H9 (cell line): ENCODE results near the gene JMJD8. TPM values are rescaled to one million over a fixed set of nuclear protein-coding genes. Genes with fewer than 3 reads are reported as not detected.

Experiments
- DNase-seq: peaks from one replicate; pipeline ENCODE4 v3.0.0-alpha.2; 2017
- H2AFZ ChIP-seq: one replicate; pipeline ENCODE4 v1.6.1; 2013; ENCODE audit warnings: mild to moderate bottlenecking, low read length, control low read depth, moderate library complexity
- H2AK5ac ChIP-seq: 2 replicates; pipeline ENCODE4 v1.6.1; 2013; ENCODE audit warnings: low read length, control low read depth, mixed read lengths; ENCODE audit not compliant: insufficient read length
- H2BK120ac ChIP-seq: one replicate; pipeline ENCODE4 v1.6.1; 2013; ENCODE audit warnings: low read depth, mild to moderate bottlenecking, low read length, control low read depth, inconsistent platforms; ENCODE audit not compliant: poor library complexity, severe bottlenecking
- H2BK12ac ChIP-seq: 2 replicates; pipeline ENCODE4 v1.6.1; 2013; ENCODE audit warnings: low read length, control low read depth, mixed read lengths, low read depth; ENCODE audit not compliant: insufficient read length
- H2BK15ac ChIP-seq: 2 replicates; pipeline ENCODE4 v1.6.1; 2013; ENCODE audit warnings: low read depth, low read length, control low read depth
- H2BK20ac ChIP-seq: one replicate; pipeline ENCODE4 v1.6.1; 2013; ENCODE audit warnings: low read depth, mild to moderate bottlenecking, low read length, control low read depth, inconsistent platforms; ENCODE audit not compliant: poor library complexity, severe bottlenecking
- H2BK5ac ChIP-seq: 2 replicates; pipeline ENCODE4 v1.6.1; 2013; ENCODE audit warnings: low read length, control low read depth, mixed read lengths; ENCODE audit not compliant: insufficient read length
- H3K14ac ChIP-seq: 2 replicates; pipeline ENCODE4 v1.6.1; 2013; ENCODE audit warnings: low read length, control low read depth; ENCODE audit not compliant: insufficient read depth
- H3K18ac ChIP-seq: 2 replicates; pipeline ENCODE4 v1.6.1; 2013; ENCODE audit warnings: low read depth, mild to moderate bottlenecking, mixed read lengths, low read length, control low read depth; ENCODE audit not compliant: insufficient read length
- H3K23ac ChIP-seq: 2 replicates; pipeline ENCODE4 v1.6.1; 2013; ENCODE audit warnings: low read length, control low read depth, mixed read lengths, low read depth; ENCODE audit not compliant: insufficient read length
- H3K23me2 ChIP-seq: 2 replicates; pipeline ENCODE4 v1.6.1; 2013; ENCODE audit warnings: low read depth, mild to moderate bottlenecking, mixed read lengths, low read length, control low read depth; ENCODE audit not compliant: insufficient read length, poor library complexity, severe bottlenecking
- H3K27ac ChIP-seq: 2 replicates; pipeline ENCODE4 v1.5.1; 2013; ENCODE audit warnings: low read length, control low read depth, mixed read lengths, low read depth; ENCODE audit not compliant: insufficient read length
- H3K27me3 ChIP-seq: 2 replicates; pipeline ENCODE4 v1.6.1; 2013; ENCODE audit warnings: low read length, control low read depth, inconsistent platforms; ENCODE audit not compliant: insufficient read depth
- H3K4ac ChIP-seq: 2 replicates; pipeline ENCODE4 v1.6.1; 2013; ENCODE audit warnings: low read depth, mild to moderate bottlenecking, control low read depth, inconsistent platforms, low read length, moderate library complexity
- H3K4me1 ChIP-seq: 2 replicates; pipeline ENCODE4 v1.6.1; 2013; ENCODE audit warnings: low read length, control low read depth, inconsistent platforms; ENCODE audit not compliant: insufficient read depth
- H3K4me2 ChIP-seq: 2 replicates; pipeline ENCODE4 v1.6.1; 2013; ENCODE audit warnings: low read length, control low read depth, mixed read lengths; ENCODE audit not compliant: insufficient read length, insufficient read depth
- H3K56ac ChIP-seq: 2 replicates; pipeline ENCODE4 v1.6.1; 2013; ENCODE audit warnings: low read depth, mild to moderate bottlenecking, mixed read lengths, low read length, control low read depth; ENCODE audit not compliant: insufficient read length
- H3K79me1 ChIP-seq: 2 replicates; pipeline ENCODE4 v1.6.1; 2013; ENCODE audit warnings: low read depth, mild to moderate bottlenecking, moderate library complexity, low read length, control low read depth, inconsistent platforms; ENCODE audit not compliant: insufficient read depth, poor library complexity, severe bottlenecking
- H3K79me2 ChIP-seq: 2 replicates; pipeline ENCODE4 v1.6.1; 2013; ENCODE audit warnings: low read length, control low read depth, inconsistent platforms; ENCODE audit not compliant: insufficient read depth
- H3K9ac ChIP-seq: 2 replicates; pipeline ENCODE4 v1.6.1; 2013; ENCODE audit warnings: low read length, control low read depth, mixed read lengths; ENCODE audit not compliant: insufficient read length; ENCODE audit errors: extremely low read depth
- H3K9me3 ChIP-seq: one replicate; pipeline ENCODE4 v1.6.1; 2013; ENCODE audit warnings: low read depth, low read length, inconsistent platforms; ENCODE audit not compliant: control insufficient read depth
- H3T11ph ChIP-seq: one replicate; pipeline ENCODE4 v1.6.1; 2013; ENCODE audit warnings: mild to moderate bottlenecking, low read length, control low read depth, inconsistent platforms
- H4K20me1 ChIP-seq: one replicate; pipeline ENCODE4 v1.6.1; 2013; ENCODE audit not compliant: control insufficient read depth, insufficient read length, insufficient read depth
- H4K5ac ChIP-seq: 2 replicates; pipeline ENCODE4 v1.6.1; 2013; ENCODE audit warnings: low read depth, mild to moderate bottlenecking, mixed read lengths, low read length, control low read depth; ENCODE audit not compliant: insufficient read length
- H4K8ac ChIP-seq: replicated peaks from 2 replicates; pipeline ENCODE4 v1.6.1; 2013; ENCODE audit warnings: low read length, control low read depth, mixed read lengths, low read depth; ENCODE audit not compliant: insufficient read length
- H4K91ac ChIP-seq: 2 replicates; pipeline ENCODE4 v1.6.1; 2013; ENCODE audit warnings: low read depth, mild to moderate bottlenecking, moderate library complexity, mixed read lengths, low read length, control low read depth; ENCODE audit not compliant: insufficient read length
- H3K27ac Mint-ChIP-seq, 3 experiments: 2 replicates in 2 of 3; 3 replicates in 1 of 3; pipeline ENCODE4 v1.8.0; 2020 to 2021; ENCODE audit warnings: mixed read lengths in 3 of 3, mild to moderate bottlenecking in 1 of 3, moderate library complexity in 1 of 3
- H3K27me3 Mint-ChIP-seq: 2 replicates; pipeline ENCODE4 v1.8.0; 2021; ENCODE audit warnings: low read depth, mild to moderate bottlenecking, moderate library complexity, mixed read lengths
- H3K36me3 Mint-ChIP-seq, 3 experiments: 2 replicates in 2 of 3; 3 replicates in 1 of 3; pipeline ENCODE4 v1.8.0; 2020 to 2021; ENCODE audit warnings: low read depth in 3 of 3, mixed read lengths in 3 of 3; ENCODE audit not compliant: insufficient read depth in 1 of 3
- H3K4me1 Mint-ChIP-seq, 2 experiments: 2 replicates each; pipeline ENCODE4 v1.8.0; 2020; ENCODE audit warnings: mixed read lengths in 2 of 2
- H3K4me3 Mint-ChIP-seq, 2 experiments: 2 replicates in 1 of 2; 3 replicates in 1 of 2; pipeline ENCODE4 v1.8.0; 2020 to 2021; ENCODE audit warnings: mild to moderate bottlenecking in 2 of 2, mixed read lengths in 2 of 2, moderate library complexity in 1 of 2
- H3K9me3 Mint-ChIP-seq, 2 experiments: 2 replicates in 1 of 2; 3 replicates in 1 of 2; pipeline ENCODE4 v1.8.0; 2020; ENCODE audit warnings: mild to moderate bottlenecking in 2 of 2, mixed read lengths in 2 of 2, moderate library complexity in 1 of 2
- CTCF ChIP-seq: fragments of 200-600 bp; sonication (generic); conservative IDR thresholded peaks from 3 replicates; pipeline ENCODE4 v1.8.0; 2021; ENCODE audit warnings: antibody characterized with exemption, mild to moderate bottlenecking
- WGBS: extraction: QIAGEN DNeasy Blood & Tissue Kit; methylation state at CpG from one replicate; pipeline ENCODE4 v1.1.7; 2013; ENCODE audit warnings: missing lambda C conversion rate, low lambda C conversion rate, mixed read lengths; ENCODE audit not compliant: insufficient read length; ENCODE audit errors: extremely low coverage; 5-methylcytosine and 5-hydroxymethylcytosine counted together
- total RNA-seq: library from RNA; stranded (reverse); gene quantifications from 2 replicates; pipeline ENCODE4 v1.2.1, GENCODE V29; 2021

The JMJD8 gene
- total RNA-seq, 1 experiment from 2014 or later, result 52.7 TPM

GRCh38 chr16:661184-661821, 22.8 kb downstream of the JMJD8 start:
- no CpG with 5 or more reads among the region's 35 CpGs for WGBS
- H3K27ac ChIP-seq, result no peak overlapping the region
- H2BK12ac ChIP-seq, result no peak overlapping the region
- no peak for DNase-seq
- no peaks in the 10 kb centered on the region for H4K20me1 ChIP-seq
- no peak for TF ChIP-seq CTCF
- peak overlapping the region; percentile 50 for H3K18ac ChIP-seq
- H2BK120ac ChIP-seq, result no peak overlapping the region
- H4K8ac ChIP-seq, result no peak overlapping the region
- H3K27ac Mint-ChIP-seq, result peak overlapping the region in 1 of 3 experiments; percentile 20; a peak in 1 of 7 replicates
- H3K27me3 Mint-ChIP-seq, result no peaks in the 10 kb centered on the region
- no peaks in the 10 kb centered on the region for H3K23me2 ChIP-seq
- H3K14ac ChIP-seq, result no peak overlapping the region
- no peak overlapping the region for H3K9ac ChIP-seq
- H3K9me3 Mint-ChIP-seq, result no peaks in the 10 kb centered on the region
- no peak overlapping the region for H3K4ac ChIP-seq
- H2AK5ac ChIP-seq, result no peak overlapping the region
- no peaks in the 10 kb centered on the region for H3K9me3 ChIP-seq
- H3K79me2 ChIP-seq, result no peaks in the 10 kb centered on the region
- H3K27me3 ChIP-seq, result no peaks in the 10 kb centered on the region
- H4K5ac ChIP-seq, result no peak overlapping the region
- no peaks in the 10 kb centered on the region for H3K79me1 ChIP-seq
- no peak overlapping the region for H2BK20ac ChIP-seq
- peak overlapping the region in 1 of 2 experiments; percentile 62; a peak in 2 of 5 replicates for H3K4me3 Mint-ChIP-seq
- H3K36me3 Mint-ChIP-seq, result peaks cover 2 to 13% (median 8%) of the 10 kb centered on the region in 3 experiments; a peak in 5 of 7 replicates
- no peak overlapping the region for H2AFZ ChIP-seq
- peaks cover 0 to 5% of the 10 kb centered on the region in 2 experiments; a peak in 2 of 4 replicates for H3K4me1 Mint-ChIP-seq
- H3K56ac ChIP-seq, result no peak overlapping the region
- no peak overlapping the region for H3K23ac ChIP-seq
- no peak overlapping the region for H4K91ac ChIP-seq
- H2BK5ac ChIP-seq, result no peak overlapping the region
- H3T11ph ChIP-seq, result no peak overlapping the region
- H3K4me1 ChIP-seq, result no peaks in the 10 kb centered on the region; the same call in 1 of the 2 replicates
- H2BK15ac ChIP-seq, result peak overlapping the region; percentile 46
- H3K4me2 ChIP-seq, result no peak overlapping the region
